Suprapubic skin (tissue), 4 donors: ENCODE results near the gene NPTXR.

Source experiments
- EP300 ChIP-seq: sonication (generic); formaldehyde crosslinking; IDR thresholded peaks from one replicate; pipeline ENCODE4 v1.6.1; 2017; ENCODE audit warnings: antibody characterized with exemption
- POLR2A ChIP-seq, 2 donors: fragments of 450-650 bp; IDR thresholded peaks; one replicate each; pipeline ENCODE4 v1.6.1; 2017; ENCODE audit warnings: antibody characterized with exemption in 2 of 2, mild to moderate bottlenecking in 2 of 2, moderate library complexity in 2 of 2
- POLR2AphosphoS5 ChIP-seq, 3 donors: sonication (generic); formaldehyde crosslinking; IDR thresholded peaks; one replicate each; pipeline ENCODE4 v1.6.1; 2017; ENCODE audit warnings: antibody characterized with exemption in 3 of 3
- TF ChIP-seq, protein P1 (sequence below), 2 donors: fragments of 200-600 bp in 1 of 2; fragments of 450-650 bp in 1 of 2; sonication (generic) in 1 of 2; IDR thresholded peaks; one replicate each; pipeline ENCODE4 v1.5.1; 2016 to 2019; ENCODE audit warnings: antibody characterized with exemption in 2 of 2, mild to moderate bottlenecking in 1 of 2, moderate library complexity in 1 of 2

DNA sequence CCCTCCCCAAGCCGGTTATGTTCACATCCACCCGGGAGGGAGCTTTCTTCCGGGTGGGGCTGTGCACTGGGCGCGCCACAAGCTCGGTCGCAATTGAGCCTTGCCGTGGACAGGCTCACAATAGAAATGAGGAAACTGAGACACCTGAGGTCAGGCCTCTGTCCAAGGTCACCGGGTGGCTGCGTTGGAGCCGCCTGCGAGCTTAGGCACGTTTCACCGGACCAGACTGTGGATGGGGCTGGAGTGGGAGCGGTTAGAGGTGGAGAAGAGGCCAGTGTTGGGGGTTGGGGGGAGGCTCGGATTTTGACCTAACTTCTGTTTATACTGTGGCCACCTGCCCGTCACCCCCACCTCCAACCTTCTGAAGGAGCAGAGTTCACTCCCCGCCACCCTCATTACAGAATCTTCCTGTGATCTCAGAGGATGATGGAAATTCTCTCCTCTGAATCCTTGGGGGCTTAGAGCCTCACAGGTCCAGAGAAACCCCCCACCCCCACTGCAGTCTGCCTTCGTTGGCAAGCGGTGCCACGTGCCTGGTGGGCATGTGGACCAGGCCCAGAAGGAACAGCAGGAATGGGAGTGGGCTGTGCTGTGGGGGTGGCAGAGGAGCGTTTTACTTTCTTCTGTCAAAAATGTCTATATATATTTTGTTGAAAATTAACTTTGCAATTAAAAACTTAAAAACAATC is 631 bp upstream of the NPTXR start:
- no peak for TF ChIP-seq EP300
- TF ChIP-seq, protein P1, sequence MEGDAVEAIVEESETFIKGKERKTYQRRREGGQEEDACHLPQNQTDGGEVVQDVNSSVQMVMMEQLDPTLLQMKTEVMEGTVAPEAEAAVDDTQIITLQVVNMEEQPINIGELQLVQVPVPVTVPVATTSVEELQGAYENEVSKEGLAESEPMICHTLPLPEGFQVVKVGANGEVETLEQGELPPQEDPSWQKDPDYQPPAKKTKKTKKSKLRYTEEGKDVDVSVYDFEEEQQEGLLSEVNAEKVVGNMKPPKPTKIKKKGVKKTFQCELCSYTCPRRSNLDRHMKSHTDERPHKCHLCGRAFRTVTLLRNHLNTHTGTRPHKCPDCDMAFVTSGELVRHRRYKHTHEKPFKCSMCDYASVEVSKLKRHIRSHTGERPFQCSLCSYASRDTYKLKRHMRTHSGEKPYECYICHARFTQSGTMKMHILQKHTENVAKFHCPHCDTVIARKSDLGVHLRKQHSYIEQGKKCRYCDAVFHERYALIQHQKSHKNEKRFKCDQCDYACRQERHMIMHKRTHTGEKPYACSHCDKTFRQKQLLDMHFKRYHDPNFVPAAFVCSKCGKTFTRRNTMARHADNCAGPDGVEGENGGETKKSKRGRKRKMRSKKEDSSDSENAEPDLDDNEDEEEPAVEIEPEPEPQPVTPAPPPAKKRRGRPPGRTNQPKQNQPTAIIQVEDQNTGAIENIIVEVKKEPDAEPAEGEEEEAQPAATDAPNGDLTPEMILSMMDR (IDR thresholded peaks at IDR 0.05), result no peak
- no peak for TF ChIP-seq POLR2AphosphoS5 (IDR thresholded peaks at IDR 0.05)
- TF ChIP-seq POLR2A (IDR thresholded peaks at IDR 0.05), result no peak
